Endothelial cell (in vitro differentiated cells): ENCODE results near the gene KRTAP19-3. TPM values are rescaled to one million over a fixed set of nuclear protein-coding genes. Genes with fewer than 3 reads are reported as not detected.
"Not testable (repeated sequence)": the region's sequence is repeated elsewhere in the genome, so short reads cannot be mapped to it uniquely, and the experiment has no call there.

ENCODE experiments used
- DNase-seq: peaks from one replicate; pipeline ENCODE4 v3.0.0; 2021; ENCODE audit warnings: low spot score
- H3K27ac Mint-ChIP-seq: one replicate; pipeline ENCODE4 v1.8.0; 2021; ENCODE audit warnings: mixed read lengths, inconsistent platforms; ENCODE audit not compliant: unreplicated experiment
- H3K27me3 Mint-ChIP-seq: one replicate; pipeline ENCODE4 v1.8.0; 2021; ENCODE audit warnings: mild to moderate bottlenecking, moderate library complexity, mixed read lengths, inconsistent platforms; ENCODE audit not compliant: unreplicated experiment
- H3K36me3 Mint-ChIP-seq: one replicate; pipeline ENCODE4 v1.8.0; 2021; ENCODE audit warnings: mild to moderate bottlenecking, low read depth, mixed read lengths, inconsistent platforms; ENCODE audit not compliant: unreplicated experiment
- H3K4me1 Mint-ChIP-seq: one replicate; pipeline ENCODE4 v1.8.0; 2021; ENCODE audit warnings: mild to moderate bottlenecking, mixed read lengths, inconsistent platforms; ENCODE audit not compliant: unreplicated experiment
- H3K4me3 Mint-ChIP-seq: one replicate; pipeline ENCODE4 v1.8.0; 2021; ENCODE audit warnings: mild to moderate bottlenecking, mixed read lengths, inconsistent platforms; ENCODE audit not compliant: unreplicated experiment
- H3K9me3 Mint-ChIP-seq: one replicate; pipeline ENCODE4 v1.8.0; 2021; ENCODE audit warnings: mixed read lengths, inconsistent platforms; ENCODE audit not compliant: unreplicated experiment
- long read RNA-seq: library from polyadenylated mRNA; unstranded; transcript quantifications from one replicate; pipeline ENCODE4 v2.0.0, GENCODE V29; 2020; ENCODE audit not compliant: unreplicated experiment
- total RNA-seq: library from RNA; stranded (reverse); fragmentation: NEBNext Ultra II Directional; extraction: Animal tissue kit (Norgen Biotek cat#: 25700); gene quantifications from one replicate; pipeline ENCODE4 v1.2.1, GENCODE V29; 2021; ENCODE audit not compliant: unreplicated experiment
- TF ChIP-seq, protein P1 (sequence below): fragments of 200-600 bp; sonication (generic); IDR thresholded peaks from one replicate; pipeline ENCODE4 v1.5.0; 2021; ENCODE audit warnings: antibody characterized with exemption; ENCODE audit not compliant: unreplicated experiment

The KRTAP19-3 gene
- total RNA-seq, result not detected
- long read RNA-seq, result 0 reads

DNA sequence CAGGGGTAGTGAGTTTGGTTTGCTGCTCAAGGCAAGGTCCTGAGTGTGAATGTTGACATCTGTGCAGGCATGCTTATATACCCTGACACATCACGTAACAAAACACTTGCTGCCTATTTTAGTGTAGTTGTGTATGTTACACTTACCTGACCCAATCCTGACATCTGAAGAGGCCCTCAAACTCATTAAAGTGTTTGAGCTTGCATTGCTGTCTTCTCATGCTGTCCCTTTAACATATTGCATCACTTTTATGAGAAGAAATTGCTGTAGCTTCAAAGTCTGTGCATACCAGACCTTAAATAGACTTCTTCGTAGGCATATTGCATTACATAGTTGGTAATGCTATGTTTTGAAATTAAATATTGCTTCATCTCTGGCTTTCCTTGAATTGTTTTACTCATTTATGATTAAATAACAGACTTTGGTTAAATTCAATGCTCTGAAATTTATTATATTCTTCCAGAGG, at the start of gene KRTAP19-3:
Gene KRTAP19-3 (minus strand): TSS at position 51 of the 466 bp plus-strand sequence. CDS start 56 bp downstream, outside the sequence.
- no peak within 1 kb of the TSS for H3K27ac Mint-ChIP-seq
- TF ChIP-seq, protein P1, sequence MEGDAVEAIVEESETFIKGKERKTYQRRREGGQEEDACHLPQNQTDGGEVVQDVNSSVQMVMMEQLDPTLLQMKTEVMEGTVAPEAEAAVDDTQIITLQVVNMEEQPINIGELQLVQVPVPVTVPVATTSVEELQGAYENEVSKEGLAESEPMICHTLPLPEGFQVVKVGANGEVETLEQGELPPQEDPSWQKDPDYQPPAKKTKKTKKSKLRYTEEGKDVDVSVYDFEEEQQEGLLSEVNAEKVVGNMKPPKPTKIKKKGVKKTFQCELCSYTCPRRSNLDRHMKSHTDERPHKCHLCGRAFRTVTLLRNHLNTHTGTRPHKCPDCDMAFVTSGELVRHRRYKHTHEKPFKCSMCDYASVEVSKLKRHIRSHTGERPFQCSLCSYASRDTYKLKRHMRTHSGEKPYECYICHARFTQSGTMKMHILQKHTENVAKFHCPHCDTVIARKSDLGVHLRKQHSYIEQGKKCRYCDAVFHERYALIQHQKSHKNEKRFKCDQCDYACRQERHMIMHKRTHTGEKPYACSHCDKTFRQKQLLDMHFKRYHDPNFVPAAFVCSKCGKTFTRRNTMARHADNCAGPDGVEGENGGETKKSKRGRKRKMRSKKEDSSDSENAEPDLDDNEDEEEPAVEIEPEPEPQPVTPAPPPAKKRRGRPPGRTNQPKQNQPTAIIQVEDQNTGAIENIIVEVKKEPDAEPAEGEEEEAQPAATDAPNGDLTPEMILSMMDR, result no peak
- DNase-seq, result no peak
- H3K36me3 Mint-ChIP-seq, result peaks cover 1% of the 10 kb centered on the region
- no peaks in the 10 kb centered on the region for H3K9me3 Mint-ChIP-seq
- H3K4me1 Mint-ChIP-seq, result no peaks in the 10 kb centered on the region
- H3K27me3 Mint-ChIP-seq, result no peaks in the 10 kb centered on the region
- H3K4me3 Mint-ChIP-seq, result no peak within 1 kb of the TSS

DNA sequence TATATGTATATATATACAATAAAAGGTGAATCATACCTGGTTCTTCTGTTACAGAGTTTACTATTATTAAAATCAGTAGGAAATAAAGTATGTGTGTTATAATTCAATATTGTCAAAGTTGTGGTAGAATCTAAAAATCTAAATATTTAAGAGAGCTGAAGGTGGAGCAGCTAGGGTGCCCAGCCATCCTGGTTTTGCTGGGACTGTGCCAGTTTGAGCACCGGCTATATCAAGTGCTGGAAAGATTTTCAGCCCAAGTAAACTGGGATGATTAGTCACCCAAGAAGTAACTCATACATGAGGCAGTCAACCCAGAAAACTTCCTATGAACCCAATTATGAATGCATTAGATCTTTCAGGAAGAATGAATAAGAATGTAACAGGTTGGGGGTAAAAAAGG, 27.1 kb upstream of the KRTAP19-3 start:
- Mint-ChIP-seq H3K4me1 (no peaks in the 10 kb centered on the region), H3K27ac (no peak overlapping the region)

DNA sequence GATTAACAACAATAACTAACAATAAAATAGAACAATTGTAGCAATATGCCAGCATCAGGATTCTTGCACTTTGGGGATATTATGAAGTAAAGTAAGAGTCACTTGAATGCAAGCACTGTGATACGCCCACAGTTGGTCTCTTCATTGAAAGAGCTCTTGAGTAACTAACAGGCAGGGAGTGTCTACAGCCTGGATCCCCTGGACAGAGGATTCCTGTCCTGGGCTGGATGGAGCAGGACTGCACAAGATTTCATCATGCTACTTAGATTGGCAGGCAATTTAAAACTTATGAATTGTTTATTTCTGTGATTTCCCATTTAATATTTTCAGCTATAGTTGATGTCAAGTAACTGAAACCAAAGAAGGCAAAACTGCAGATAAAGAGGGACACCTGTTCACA, 23.9 kb upstream of the KRTAP19-3 start:
- H3K4me3 Mint-ChIP-seq, result no peak overlapping the region
- no peaks in the 10 kb centered on the region for H3K36me3 Mint-ChIP-seq
- TF ChIP-seq, protein P1, result no peak
- H3K9me3 Mint-ChIP-seq, result no peaks in the 10 kb centered on the region
- no peak overlapping the region for H3K27ac Mint-ChIP-seq
- DNase-seq, result no peak
- H3K4me1 Mint-ChIP-seq, result no peaks in the 10 kb centered on the region
- H3K27me3 Mint-ChIP-seq, result no peaks in the 10 kb centered on the region

More for the DNA sequence above, 27.1 kb upstream of the KRTAP19-3 start:
- Mint-ChIP-seq H3K27me3 (no peaks in the 10 kb centered on the region), H3K4me3 (no peak overlapping the region), H3K9me3 (no peaks in the 10 kb centered on the region), H3K36me3 (no peaks in the 10 kb centered on the region)
- TF ChIP-seq, protein P1, result no peak
- no peak for DNase-seq

DNA sequence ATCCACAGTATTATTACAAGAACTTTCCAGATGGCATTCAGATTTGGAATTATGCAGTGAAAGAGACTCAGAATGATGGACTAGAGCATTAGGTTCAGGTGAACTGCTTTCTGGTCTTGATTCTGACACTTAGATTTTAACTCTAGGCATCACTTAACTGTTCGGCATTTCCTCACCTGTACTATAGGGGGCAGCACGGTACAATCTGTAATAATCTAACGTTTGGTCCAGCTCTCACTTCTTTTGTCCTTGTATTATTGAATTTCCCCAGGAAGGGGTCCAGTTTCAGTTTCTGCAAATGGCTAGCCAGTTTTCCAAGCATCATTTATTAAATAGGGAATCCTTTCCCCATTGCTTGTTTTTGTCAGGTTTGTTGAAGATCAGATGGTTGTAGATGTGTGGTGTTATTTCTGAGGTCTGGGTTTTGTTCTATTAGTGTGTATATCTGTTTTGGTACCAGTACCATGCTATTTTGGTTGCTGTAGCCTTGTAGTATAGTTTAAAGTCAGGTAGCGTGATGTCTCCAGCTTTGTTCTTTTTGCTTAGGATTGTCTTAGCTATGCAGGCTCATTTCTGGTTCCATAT, 13.9 kb upstream of the KRTAP19-3 start:
- not testable (repeated sequence) for H3K27me3 Mint-ChIP-seq, H3K27ac Mint-ChIP-seq, H3K9me3 Mint-ChIP-seq, H3K36me3 Mint-ChIP-seq, DNase-seq, H3K4me1 Mint-ChIP-seq, H3K4me3 Mint-ChIP-seq
- TF ChIP-seq, protein P1, result peak; percentile 71

DNA sequence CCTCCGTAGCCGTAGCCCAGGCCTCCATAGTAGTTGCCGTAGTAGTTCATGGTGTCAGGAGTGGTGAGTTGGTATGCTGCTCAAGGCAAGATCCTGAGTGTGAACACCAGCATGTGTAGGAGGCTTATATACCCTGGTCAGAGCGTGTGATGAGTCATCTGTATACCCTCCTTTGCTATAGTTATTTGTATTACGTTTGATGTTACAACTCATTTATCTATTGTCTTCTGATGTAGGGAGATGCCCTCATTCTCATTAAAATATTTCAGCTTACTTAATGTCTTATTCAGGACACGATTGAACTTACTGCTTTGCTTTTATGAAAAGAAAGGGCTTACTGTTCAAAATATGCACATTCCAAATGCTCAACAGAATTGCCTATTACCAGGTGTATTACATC, 10.2 kb upstream of the KRTAP19-3 start, which contains the start of gene KRTAP19-5:
Gene KRTAP19-5 (minus strand): TSS at position 101 of the 400 bp plus-strand sequence. CDS start 51 bp downstream, at position 50.
- H3K27me3 Mint-ChIP-seq, result no peaks in the 10 kb centered on the region

More for the DNA sequence above, 10.2 kb upstream of the KRTAP19-3 start, which contains the start of gene KRTAP19-5:
- H3K4me1 Mint-ChIP-seq, result no peaks in the 10 kb centered on the region
- TF ChIP-seq, protein P1, result no peak
- H3K9me3 Mint-ChIP-seq, result no peaks in the 10 kb centered on the region
- no peaks in the 10 kb centered on the region for H3K36me3 Mint-ChIP-seq
- H3K4me3 Mint-ChIP-seq, result no peak within 1 kb of the TSS
- no peak for DNase-seq
- H3K27ac Mint-ChIP-seq, result no peak within 1 kb of the TSS
